ENCODE data around the gene HAUS1. TPM values are rescaled to one million over a fixed set of nuclear protein-coding genes. Genes with fewer than 3 reads are reported as not detected.
A peak's percentile ranks its signal among the peaks of the same experiment; 100 is the strongest.
"Not testable (repeated sequence)": the region's sequence is repeated elsewhere in the genome, so short reads cannot be mapped to it uniquely, and the experiment has no call there.

The HAUS1 gene
- total and polyA plus RNA-seq, 3 donors from 2014 or later: 20.5 to 31.1 (median 25.0) TPM

GRCh38 chr18:46156124-46156745 is 52.0 kb downstream of the HAUS1 start:
- intact Hi-C loops (cut with DNase I; ENCODE audit: low total_unique reads): no loop called here
- Histone ChIP-seq H3K36me3 (ENCODE audit: low read depth, missing control alignments) (no peaks in the 10 kb centered on the region), H3K4me3 (no peak overlapping the region), H3K9me3 (no peaks in the 10 kb centered on the region), H3K27me3 (no peaks in the 10 kb centered on the region), H3K4me1 (peaks cover 25% of the 10 kb centered on the region), H3K27ac (peak overlapping the region; percentile 47 to 77)
- TF ChIP-seq, protein P1, sequence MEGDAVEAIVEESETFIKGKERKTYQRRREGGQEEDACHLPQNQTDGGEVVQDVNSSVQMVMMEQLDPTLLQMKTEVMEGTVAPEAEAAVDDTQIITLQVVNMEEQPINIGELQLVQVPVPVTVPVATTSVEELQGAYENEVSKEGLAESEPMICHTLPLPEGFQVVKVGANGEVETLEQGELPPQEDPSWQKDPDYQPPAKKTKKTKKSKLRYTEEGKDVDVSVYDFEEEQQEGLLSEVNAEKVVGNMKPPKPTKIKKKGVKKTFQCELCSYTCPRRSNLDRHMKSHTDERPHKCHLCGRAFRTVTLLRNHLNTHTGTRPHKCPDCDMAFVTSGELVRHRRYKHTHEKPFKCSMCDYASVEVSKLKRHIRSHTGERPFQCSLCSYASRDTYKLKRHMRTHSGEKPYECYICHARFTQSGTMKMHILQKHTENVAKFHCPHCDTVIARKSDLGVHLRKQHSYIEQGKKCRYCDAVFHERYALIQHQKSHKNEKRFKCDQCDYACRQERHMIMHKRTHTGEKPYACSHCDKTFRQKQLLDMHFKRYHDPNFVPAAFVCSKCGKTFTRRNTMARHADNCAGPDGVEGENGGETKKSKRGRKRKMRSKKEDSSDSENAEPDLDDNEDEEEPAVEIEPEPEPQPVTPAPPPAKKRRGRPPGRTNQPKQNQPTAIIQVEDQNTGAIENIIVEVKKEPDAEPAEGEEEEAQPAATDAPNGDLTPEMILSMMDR (IDR thresholded peaks at IDR 0.05): no peak
- no peak for TF ChIP-seq POLR2A (IDR thresholded peaks at IDR 0.05)
- no peak for DNase-seq
- 90% methylated on average over 3 of the region's 3 CpGs for WGBS, 2 donors

- Histone ChIP-seq H3K27ac (peak overlapping the region; percentile 47 to 77), H3K27me3 (no peaks in the 10 kb centered on the region), H3K4me1 (peaks cover 25% of the 10 kb centered on the region), H3K9me3 (no peaks in the 10 kb centered on the region), H3K4me3 (no peak overlapping the region), H3K36me3 (ENCODE audit: low read depth, missing control alignments) (no peaks in the 10 kb centered on the region)
- no peak for TF ChIP-seq POLR2A (IDR thresholded peaks at IDR 0.05)
- TF ChIP-seq, protein P1 (IDR thresholded peaks at IDR 0.05): no peak
- DNase-seq: peak; percentile 70
- intact Hi-C loops (cut with DNase I; ENCODE audit: low total_unique reads): no loop called here
- 59 to 85% methylated on average over 3 of the region's 3 CpGs for WGBS, 2 donors
Measured at GRCh38 chr18:46156843-46157242, 52.7 kb downstream of the HAUS1 start.

DNA sequence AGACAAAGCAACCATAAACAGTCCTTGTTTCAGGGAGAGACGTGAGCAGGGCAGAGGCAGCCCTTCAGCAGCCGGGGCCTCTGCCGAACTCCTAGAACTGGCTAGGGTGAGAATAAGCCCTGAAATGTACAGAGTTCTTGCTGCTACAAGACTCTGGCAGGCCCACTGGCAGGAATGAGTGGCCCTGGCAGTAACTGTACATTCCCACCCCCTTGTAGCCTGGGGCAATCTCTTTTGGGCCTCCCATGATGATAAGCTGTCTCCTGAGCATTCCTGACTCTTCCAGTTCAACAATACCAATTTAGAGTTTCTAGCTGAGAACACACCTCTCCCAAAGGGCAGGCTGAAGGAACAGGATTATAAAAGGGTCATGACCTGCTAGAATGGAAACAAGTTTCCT is 54.3 kb downstream of the HAUS1 start:
- DNase-seq: no peak
- WGBS, 2 donors: 54 to 93% methylated on average over 3 of the region's 3 CpGs
- H3K36me3 ChIP-seq (ENCODE audit: low read depth, missing control alignments): no peaks in the 10 kb centered on the region
- TF ChIP-seq, protein P1 (IDR thresholded peaks at IDR 0.05): no peak
- TF ChIP-seq POLR2A (IDR thresholded peaks at IDR 0.05): no peak
- H3K9me3 ChIP-seq: no peaks in the 10 kb centered on the region
- intact Hi-C loops (cut with DNase I; ENCODE audit: low total_unique reads): no loop called here
- H3K4me1 ChIP-seq: peaks cover 25% of the 10 kb centered on the region
- no peak overlapping the region for H3K4me3 ChIP-seq
- H3K27me3 ChIP-seq: no peaks in the 10 kb centered on the region
- H3K27ac ChIP-seq: peak overlapping the region; percentile 28 to 59

- Histone ChIP-seq H3K36me3 (ENCODE audit: low read depth, missing control alignments) (no peaks in the 10 kb centered on the region), H3K4me1 (peaks cover 20% of the 10 kb centered on the region), H3K4me3 (no peak overlapping the region), H3K27ac (no peak overlapping the region), H3K27me3 (no peaks in the 10 kb centered on the region), H3K9me3 (no peaks in the 10 kb centered on the region)
- WGBS, 2 donors: 97 to 98% methylated on average over 4 of the region's 4 CpGs
- intact Hi-C loops (cut with DNase I; ENCODE audit: low total_unique reads): no loop called here
- DNase-seq: no peak
- TF ChIP-seq POLR2A (IDR thresholded peaks at IDR 0.05): no peak
- TF ChIP-seq, protein P1 (IDR thresholded peaks at IDR 0.05): no peak
Measured at GRCh38 chr18:46160050-46160798, 56.0 kb downstream of the HAUS1 start.

DNA sequence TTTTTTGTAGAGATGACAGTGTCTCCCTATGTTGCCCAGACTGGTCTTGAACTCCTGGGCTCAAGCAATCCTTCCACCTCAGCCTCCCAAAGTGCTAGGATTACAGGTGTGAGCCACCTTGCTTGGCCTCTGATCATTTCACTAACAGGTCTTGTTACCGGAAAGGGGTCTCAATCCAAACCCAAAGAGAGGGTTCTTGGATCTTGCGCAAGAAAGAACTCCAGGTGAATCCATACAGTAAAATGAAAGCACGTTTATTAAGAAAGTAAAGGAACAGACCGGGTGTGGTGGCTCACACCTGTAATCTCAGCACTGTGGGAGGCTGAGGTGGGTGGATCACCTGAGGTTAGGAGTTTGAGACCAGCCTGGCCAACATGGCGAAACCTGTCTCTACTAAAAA is 56.7 kb downstream of the HAUS1 start:
- H3K36me3 ChIP-seq (ENCODE audit: low read depth, missing control alignments); H3K27ac ChIP-seq; DNase-seq; intact Hi-C loops (cut with DNase I; ENCODE audit: low total_unique reads); H3K9me3 ChIP-seq; H3K4me3 ChIP-seq; H3K27me3 ChIP-seq: not testable (repeated sequence)
- WGBS, 2 donors: 94% methylated on average over 5 of the region's 5 CpGs
- peaks cover 20% of the 10 kb centered on the region for H3K4me1 ChIP-seq
